Panc1 (cell line): Measurements from ENCODE around the gene GPR152. TPM values are rescaled to one million over a fixed set of nuclear protein-coding genes. Genes with fewer than 3 reads are reported as not detected.
"Not testable (repeated sequence)": the region's sequence is repeated elsewhere in the genome, so short reads cannot be mapped to it uniquely, and the experiment has no call there.

Source experiments
- ATAC-seq: fragments of 200-7000 bp; cut with Tn5 transposase; 2 replicates; pipeline ENCODE4 v1.9.1; 2020; ENCODE audit warnings: mild to moderate bottlenecking, moderate library complexity
- BruUV-seq: library from RNA; stranded (reverse); fragments of 400-500 nt; replicated peaks from 2 replicates; lab custom pipeline; 2021; lab: Mats Ljungman, UMichigan
- CTCF ChIA-PET: fragments of 300-600 bp; sonication (Branson Sonifier 250); formaldehyde crosslinking; loops from one replicate; lab custom pipeline; 2022; ENCODE audit warnings: antibody characterized with exemption; lab: Charles Lee
- POLR2A ChIA-PET: fragments of 300-600 bp; sonication (Branson Sonifier 250); formaldehyde crosslinking; loops from one replicate; lab custom pipeline; 2022; ENCODE audit warnings: antibody characterized with exemption; lab: Charles Lee
- DNase-seq: peaks from one replicate; pipeline ENCODE4 v3.0.0-alpha.2; 2010; ENCODE audit warnings: low read depth, low spot score
- H3K27ac ChIP-seq: 2 replicates; pipeline ENCODE4 v1.5.1; 2011; ENCODE audit warnings: mild to moderate bottlenecking, low read length, inconsistent platforms
- H3K27me3 ChIP-seq: fragments of 200-500 bp; sonication (Bioruptor generic); 2 replicates; pipeline ENCODE4 v1.6.0; 2014; ENCODE audit warnings: low read length, inconsistent platforms; ENCODE audit not compliant: control insufficient read depth, insufficient read depth
- H3K36me3 ChIP-seq: fragments of 200-500 bp; sonication (Bioruptor generic); 2 replicates; pipeline ENCODE4 v1.5.1; 2014; ENCODE audit warnings: inconsistent platforms, mild to moderate bottlenecking, low read length, moderate library complexity; ENCODE audit not compliant: control insufficient read depth, insufficient read depth
- H3K4me1 ChIP-seq: 2 replicates; pipeline ENCODE4 v1.5.1; 2011; ENCODE audit warnings: inconsistent platforms, mild to moderate bottlenecking, low read length, moderate library complexity; ENCODE audit not compliant: control insufficient read depth, insufficient read depth
- H3K4me3 ChIP-seq, 2 experiments: 2 replicates each; pipeline ENCODE4 v1.5.1; 2011 to 2012; ENCODE audit warnings: low read depth in 2 of 2, low read length in 2 of 2, mild to moderate bottlenecking in 2 of 2, inconsistent platforms in 1 of 2, moderate library complexity in 1 of 2
- H3K9me3 ChIP-seq: fragments of 200-500 bp; sonication (Bioruptor generic); 2 replicates; pipeline ENCODE4 v1.5.1; 2014; ENCODE audit warnings: low read depth, mild to moderate bottlenecking, inconsistent platforms, low read length, moderate library complexity; ENCODE audit not compliant: control insufficient read depth, insufficient read depth
- CTCF ChIP-seq: fragments of 450-650 bp; IDR thresholded peaks from 2 replicates; pipeline ENCODE4 v1.5.1; 2017; ENCODE audit warnings: mild to moderate bottlenecking
- POLR2AphosphoS5 ChIP-seq: IDR thresholded peaks from 2 replicates; pipeline ENCODE4 v1.6.1; 2012; ENCODE audit warnings: mild to moderate bottlenecking, low read depth, low read length, moderate library complexity
- REST ChIP-seq, 2 experiments: IDR thresholded peaks; 2 replicates each; pipeline ENCODE4 v1.6.1; 2011 to 2012; ENCODE audit warnings: low read depth in 2 of 2, control low read depth in 1 of 2, low read length in 1 of 2, mild to moderate bottlenecking in 1 of 2, moderate library complexity in 1 of 2; ENCODE audit not compliant: insufficient read depth in 1 of 2
- SIN3A ChIP-seq: IDR thresholded peaks from 2 replicates; pipeline ENCODE4 v1.6.1; 2012; ENCODE audit warnings: low read depth, mild to moderate bottlenecking, low read length, moderate library complexity, borderline replicate concordance; ENCODE audit not compliant: insufficient read depth
- TCF7L2 ChIP-seq: IDR thresholded peaks from 2 replicates; pipeline ENCODE4 v1.6.1; 2011; ENCODE audit warnings: mild to moderate bottlenecking, low read depth, low read length, inconsistent platforms
- in situ Hi-C: cut with HindIII; loops from 2 replicates; pipeline ENCODE4 v1.10.0; 2016; ENCODE audit warnings: low sequenced_read_pairs, low pct_unique_long_range_greater_than_20kb
- intact Hi-C: fragments of 100-400 bp; cut with micrococcal nuclease; formaldehyde crosslinking; loops from one replicate; pipeline ENCODE4 v1.10.0; 2022; ENCODE audit not compliant: unreplicated experiment
- total RNA-seq: library from RNA; stranded (reverse); gene quantifications from one replicate; pipeline ENCODE4 v1.2.1, GENCODE V29; 2021; ENCODE audit not compliant: unreplicated experiment

Gene GPR152
- total RNA-seq, 1 experiment from 2014 or later: not detected

GRCh38 chr11:67405196-67405567, 47.3 kb downstream of the GPR152 start:
- ChIA-PET CTCF (interaction anchor here (0.5 kb wide), 1 partner anchor 236 kb away, joined by 5 read pairs; no protein-coding TSS in a partner anchor), POLR2A (no interaction called here)
- no peak overlapping the region for H3K4me3 ChIP-seq
- BruUV-seq: no TSS peak
- H3K4me1 ChIP-seq: peaks cover 13% of the 10 kb centered on the region
- no peaks in the 10 kb centered on the region for H3K9me3 ChIP-seq
- H3K27ac ChIP-seq: no peak overlapping the region
- intact Hi-C loops: no loop called here
- in situ Hi-C loops: no loop called here
- TF ChIP-seq POLR2AphosphoS5 (no peak), REST (IDR thresholded peaks at IDR 0.05; ENCODE audit: insufficient read depth in 1 of 2, low read depth in 2 of 2, low read length in 1 of 2) (no peak), CTCF (no peak), TCF7L2 (no peak), SIN3A (no peak)
- no peak for DNase-seq
- H3K36me3 ChIP-seq: no peaks in the 10 kb centered on the region; the same call in 1 of the 2 replicates
- ATAC-seq: no peak
- no peaks in the 10 kb centered on the region for H3K27me3 ChIP-seq

GRCh38 chr11:67404515-67405195, 47.9 kb downstream of the GPR152 start:
- no TSS peak for BruUV-seq
- CTCF ChIA-PET: no interaction called here
- ATAC-seq (no peak), DNase-seq (no peak)
- Histone ChIP-seq H3K9me3 (no peaks in the 10 kb centered on the region), H3K4me1 (peaks cover 16% of the 10 kb centered on the region), H3K36me3 (no peaks in the 10 kb centered on the region; the same call in 1 of the 2 replicates), H3K27me3 (no peaks in the 10 kb centered on the region), H3K27ac (no peak overlapping the region), H3K4me3 (no peak overlapping the region)
- in situ Hi-C loops (no loop called here), intact Hi-C loops (no loop called here)
- POLR2A ChIA-PET: no interaction called here
- TF ChIP-seq TCF7L2 (no peak), CTCF (no peak), POLR2AphosphoS5 (no peak), REST (IDR thresholded peaks at IDR 0.05; ENCODE audit: insufficient read depth in 1 of 2, low read depth in 2 of 2, low read length in 1 of 2) (no peak), SIN3A (no peak)

GRCh38 chr11:67403085-67403484, 49.4 kb downstream of the GPR152 start:
- BruUV-seq, H3K27me3 ChIP-seq, intact Hi-C loops, H3K4me3 ChIP-seq, POLR2A ChIA-PET, DNase-seq, CTCF ChIA-PET, H3K27ac ChIP-seq, ATAC-seq, in situ Hi-C loops, H3K36me3 ChIP-seq, H3K9me3 ChIP-seq: not testable (repeated sequence)
- H3K4me1 ChIP-seq: peaks cover 28% of the 10 kb centered on the region
